ENCODE results near the gene CDPF1. TPM values are rescaled to one million over a fixed set of nuclear protein-coding genes. Genes with fewer than 3 reads are reported as not detected.

CDPF1 gene
- total and polyA plus RNA-seq, 2 experiments from 2014 or later: 10.1 to 14.5 TPM

DNA sequence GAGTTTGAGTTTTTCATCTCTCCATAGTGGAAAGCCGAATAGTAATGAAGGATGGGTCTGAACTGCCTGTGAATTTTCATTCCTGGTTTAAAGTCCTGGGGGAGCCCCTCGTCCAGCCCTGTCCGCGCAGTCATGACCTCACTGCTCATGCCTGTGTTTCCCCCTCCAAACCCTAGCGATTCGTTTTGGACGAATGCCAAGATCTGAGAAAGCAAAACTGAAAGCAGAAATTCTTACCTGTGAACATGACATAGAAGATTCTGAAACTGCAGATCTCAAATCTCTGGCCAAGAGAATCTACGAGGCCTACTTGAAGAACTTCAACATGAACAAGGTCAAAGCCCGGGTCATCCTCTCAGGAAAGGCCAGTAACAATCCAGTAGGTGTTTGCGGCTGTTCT lies 30.5 kb downstream of the CDPF1 start:
- H3K27me3 ChIP-seq (ENCODE audit: insufficient read depth): no peaks in the 10 kb centered on the region
- no peaks in the 10 kb centered on the region for H3F3A ChIP-seq (replicated peaks; ENCODE audit: low read depth)
- Mint-ChIP-seq H3K36me3 (ENCODE audit: low read depth) (no peaks in the 10 kb centered on the region; the same call in 2 of the 3 replicates), H3K27me3 (ENCODE audit: insufficient read depth, low read depth, poor library complexity) (peaks cover 2% of the 10 kb centered on the region), H3K4me3 (no peak overlapping the region), H3K9me3 (no peaks in the 10 kb centered on the region; the same call in 2 of the 3 replicates), H3K4me1 (peaks cover 3% of the 10 kb centered on the region; the same call in 2 of the 3 replicates), H3K27ac (no peak overlapping the region)
- no peak overlapping the region for H2AFZ ChIP-seq
- no peak for ATAC-seq
- no peak overlapping the region for H3K27ac ChIP-seq (ENCODE audit: low read depth)
- no peaks in the 10 kb centered on the region for H3K79me2 ChIP-seq (replicated peaks; ENCODE audit: insufficient read depth)
- H3K36me3 ChIP-seq (ENCODE audit: insufficient read depth): no peaks in the 10 kb centered on the region
- H3K9me2 ChIP-seq (ENCODE audit: insufficient read depth): no peaks in the 10 kb centered on the region
- no peak overlapping the region for H3K4me2 ChIP-seq
- H3K4me3 ChIP-seq: no peak overlapping the region
- no peaks in the 10 kb centered on the region for H4K20me1 ChIP-seq (replicated peaks; ENCODE audit: insufficient read depth)
- H3K4me1 ChIP-seq (ENCODE audit: insufficient read depth): no peaks in the 10 kb centered on the region
- DNase-seq (ENCODE audit: low spot score): no peak
- TF ChIP-seq ZNF331 (CRISPR knock-in tag; IDR thresholded peaks at IDR 0.05; ENCODE audit: low read depth) (no peak), POLR2AphosphoS5 (IDR thresholded peaks at IDR 0.05; ENCODE audit: low read depth) (no peak), EZH2 (IDR thresholded peaks at IDR 0.05; ENCODE audit: low read depth, unreplicated experiment) (no peak), ZNF114 (CRISPR knock-in tag; IDR thresholded peaks at IDR 0.05) (no peak), EZH2phosphoT487 (IDR thresholded peaks at IDR 0.05; ENCODE audit: unreplicated experiment) (no peak), CREB1 (CRISPR knock-in tag; IDR thresholded peaks at IDR 0.05; ENCODE audit: low read depth) (no peak), JUNB (IDR thresholded peaks at IDR 0.05; ENCODE audit: unreplicated experiment) (no peak)
- TF ChIP-seq, protein P1, sequence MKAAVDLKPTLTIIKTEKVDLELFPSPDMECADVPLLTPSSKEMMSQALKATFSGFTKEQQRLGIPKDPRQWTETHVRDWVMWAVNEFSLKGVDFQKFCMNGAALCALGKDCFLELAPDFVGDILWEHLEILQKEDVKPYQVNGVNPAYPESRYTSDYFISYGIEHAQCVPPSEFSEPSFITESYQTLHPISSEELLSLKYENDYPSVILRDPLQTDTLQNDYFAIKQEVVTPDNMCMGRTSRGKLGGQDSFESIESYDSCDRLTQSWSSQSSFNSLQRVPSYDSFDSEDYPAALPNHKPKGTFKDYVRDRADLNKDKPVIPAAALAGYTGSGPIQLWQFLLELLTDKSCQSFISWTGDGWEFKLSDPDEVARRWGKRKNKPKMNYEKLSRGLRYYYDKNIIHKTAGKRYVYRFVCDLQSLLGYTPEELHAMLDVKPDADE (IDR thresholded peaks at IDR 0.05): no peak
- TF ChIP-seq, protein P2, sequence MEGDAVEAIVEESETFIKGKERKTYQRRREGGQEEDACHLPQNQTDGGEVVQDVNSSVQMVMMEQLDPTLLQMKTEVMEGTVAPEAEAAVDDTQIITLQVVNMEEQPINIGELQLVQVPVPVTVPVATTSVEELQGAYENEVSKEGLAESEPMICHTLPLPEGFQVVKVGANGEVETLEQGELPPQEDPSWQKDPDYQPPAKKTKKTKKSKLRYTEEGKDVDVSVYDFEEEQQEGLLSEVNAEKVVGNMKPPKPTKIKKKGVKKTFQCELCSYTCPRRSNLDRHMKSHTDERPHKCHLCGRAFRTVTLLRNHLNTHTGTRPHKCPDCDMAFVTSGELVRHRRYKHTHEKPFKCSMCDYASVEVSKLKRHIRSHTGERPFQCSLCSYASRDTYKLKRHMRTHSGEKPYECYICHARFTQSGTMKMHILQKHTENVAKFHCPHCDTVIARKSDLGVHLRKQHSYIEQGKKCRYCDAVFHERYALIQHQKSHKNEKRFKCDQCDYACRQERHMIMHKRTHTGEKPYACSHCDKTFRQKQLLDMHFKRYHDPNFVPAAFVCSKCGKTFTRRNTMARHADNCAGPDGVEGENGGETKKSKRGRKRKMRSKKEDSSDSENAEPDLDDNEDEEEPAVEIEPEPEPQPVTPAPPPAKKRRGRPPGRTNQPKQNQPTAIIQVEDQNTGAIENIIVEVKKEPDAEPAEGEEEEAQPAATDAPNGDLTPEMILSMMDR (conservative IDR thresholded peaks at IDR 0.05; ENCODE audit: low read depth in 2 of 2): no peak
- TF ChIP-seq, protein P3, sequence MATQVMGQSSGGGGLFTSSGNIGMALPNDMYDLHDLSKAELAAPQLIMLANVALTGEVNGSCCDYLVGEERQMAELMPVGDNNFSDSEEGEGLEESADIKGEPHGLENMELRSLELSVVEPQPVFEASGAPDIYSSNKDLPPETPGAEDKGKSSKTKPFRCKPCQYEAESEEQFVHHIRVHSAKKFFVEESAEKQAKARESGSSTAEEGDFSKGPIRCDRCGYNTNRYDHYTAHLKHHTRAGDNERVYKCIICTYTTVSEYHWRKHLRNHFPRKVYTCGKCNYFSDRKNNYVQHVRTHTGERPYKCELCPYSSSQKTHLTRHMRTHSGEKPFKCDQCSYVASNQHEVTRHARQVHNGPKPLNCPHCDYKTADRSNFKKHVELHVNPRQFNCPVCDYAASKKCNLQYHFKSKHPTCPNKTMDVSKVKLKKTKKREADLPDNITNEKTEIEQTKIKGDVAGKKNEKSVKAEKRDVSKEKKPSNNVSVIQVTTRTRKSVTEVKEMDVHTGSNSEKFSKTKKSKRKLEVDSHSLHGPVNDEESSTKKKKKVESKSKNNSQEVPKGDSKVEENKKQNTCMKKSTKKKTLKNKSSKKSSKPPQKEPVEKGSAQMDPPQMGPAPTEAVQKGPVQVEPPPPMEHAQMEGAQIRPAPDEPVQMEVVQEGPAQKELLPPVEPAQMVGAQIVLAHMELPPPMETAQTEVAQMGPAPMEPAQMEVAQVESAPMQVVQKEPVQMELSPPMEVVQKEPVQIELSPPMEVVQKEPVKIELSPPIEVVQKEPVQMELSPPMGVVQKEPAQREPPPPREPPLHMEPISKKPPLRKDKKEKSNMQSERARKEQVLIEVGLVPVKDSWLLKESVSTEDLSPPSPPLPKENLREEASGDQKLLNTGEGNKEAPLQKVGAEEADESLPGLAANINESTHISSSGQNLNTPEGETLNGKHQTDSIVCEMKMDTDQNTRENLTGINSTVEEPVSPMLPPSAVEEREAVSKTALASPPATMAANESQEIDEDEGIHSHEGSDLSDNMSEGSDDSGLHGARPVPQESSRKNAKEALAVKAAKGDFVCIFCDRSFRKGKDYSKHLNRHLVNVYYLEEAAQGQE (IDR thresholded peaks at IDR 0.05; ENCODE audit: unreplicated experiment): no peak

Data from GM23338 (cell line).